Measurements from ENCODE around the gene C1orf141.
"Not testable (repeated sequence)": the region's sequence is repeated elsewhere in the genome, so short reads cannot be mapped to it uniquely, and the experiment has no call there.

DNA sequence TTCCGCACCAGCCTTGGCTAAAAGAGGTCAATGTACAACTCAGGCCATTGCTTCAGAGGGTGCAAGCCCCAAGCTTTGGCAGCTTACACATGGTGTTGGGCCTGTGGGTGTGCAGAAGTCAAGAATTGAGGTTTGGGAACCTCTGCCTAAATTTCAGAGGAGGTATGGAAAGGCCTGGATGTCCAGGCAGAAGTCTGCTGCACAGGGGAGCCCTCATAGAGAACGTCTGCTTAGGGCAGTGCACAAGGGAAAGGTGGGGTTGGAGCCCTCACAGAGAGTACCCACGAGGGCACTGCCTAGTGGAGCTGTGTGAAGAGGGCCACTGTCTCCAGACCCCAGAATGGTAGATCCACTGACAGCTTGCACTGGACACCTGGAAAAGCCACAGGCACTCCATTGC is 67.1 kb downstream of the C1orf141 start:
- TF ChIP-seq MXI1 (IDR thresholded peaks at IDR 0.05; ENCODE audit: low read depth, low read length); ELK1 (CRISPR knock-in tag; IDR thresholded peaks at IDR 0.05); ZNF384 (IDR thresholded peaks at IDR 0.05; ENCODE audit: low read depth, low read length); POLR2G (IDR thresholded peaks at IDR 0.05; ENCODE audit: low read depth, low read length); BDP1 (IDR thresholded peaks at IDR 0.05; ENCODE audit: insufficient read depth, insufficient read length); NUFIP1 (IDR thresholded peaks at IDR 0.05; ENCODE audit: partially characterized antibody); SAFB2 (IDR thresholded peaks at IDR 0.05; ENCODE audit: borderline replicate concordance, low read depth, low read length, severe bottlenecking); ZBTB1 (CRISPR knock-in tag; IDR thresholded peaks at IDR 0.05; ENCODE audit: borderline replicate concordance, low read depth); CREBBP (IDR thresholded peaks at IDR 0.05; ENCODE audit: low read depth, low read length); ZNF764 (CRISPR knock-in tag; IDR thresholded peaks at IDR 0.05; ENCODE audit: low read depth); NFIC (IDR thresholded peaks at IDR 0.05): not testable (repeated sequence)
- TF ChIP-seq, protein P1, sequence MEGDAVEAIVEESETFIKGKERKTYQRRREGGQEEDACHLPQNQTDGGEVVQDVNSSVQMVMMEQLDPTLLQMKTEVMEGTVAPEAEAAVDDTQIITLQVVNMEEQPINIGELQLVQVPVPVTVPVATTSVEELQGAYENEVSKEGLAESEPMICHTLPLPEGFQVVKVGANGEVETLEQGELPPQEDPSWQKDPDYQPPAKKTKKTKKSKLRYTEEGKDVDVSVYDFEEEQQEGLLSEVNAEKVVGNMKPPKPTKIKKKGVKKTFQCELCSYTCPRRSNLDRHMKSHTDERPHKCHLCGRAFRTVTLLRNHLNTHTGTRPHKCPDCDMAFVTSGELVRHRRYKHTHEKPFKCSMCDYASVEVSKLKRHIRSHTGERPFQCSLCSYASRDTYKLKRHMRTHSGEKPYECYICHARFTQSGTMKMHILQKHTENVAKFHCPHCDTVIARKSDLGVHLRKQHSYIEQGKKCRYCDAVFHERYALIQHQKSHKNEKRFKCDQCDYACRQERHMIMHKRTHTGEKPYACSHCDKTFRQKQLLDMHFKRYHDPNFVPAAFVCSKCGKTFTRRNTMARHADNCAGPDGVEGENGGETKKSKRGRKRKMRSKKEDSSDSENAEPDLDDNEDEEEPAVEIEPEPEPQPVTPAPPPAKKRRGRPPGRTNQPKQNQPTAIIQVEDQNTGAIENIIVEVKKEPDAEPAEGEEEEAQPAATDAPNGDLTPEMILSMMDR (IDR thresholded peaks at IDR 0.05 in 2 of 3, conservative IDR thresholded peaks at IDR 0.05 in 1 of 3; ENCODE audit: insufficient read depth in 2 of 3, low read depth in 1 of 3, low read length in 3 of 3) = not testable (repeated sequence)
